BJ (cell line): Measurements from ENCODE around the gene CDK14. TPM values are rescaled to one million over a fixed set of nuclear protein-coding genes. Genes with fewer than 3 reads are reported as not detected.

Source experiments
- CTCF ChIA-PET: fragments of 350-600 bp; formaldehyde crosslinking; extraction: SDS; loops from one replicate; lab custom pipeline; 2021; ENCODE audit warnings: antibody characterized with exemption, inconsistent platforms; lab: Yijun Ruan, JAX
- POLR2A ChIA-PET: fragments of 300-600 bp; sonication (Branson Sonifier 250); formaldehyde crosslinking; extraction: SDS; loops from one replicate; lab custom pipeline; 2021; ENCODE audit warnings: antibody characterized with exemption; lab: Charles Lee
- DNase-seq: peaks from one replicate; pipeline ENCODE4 v3.0.0-alpha.2; 2011; ENCODE audit warnings: low read depth
- H3K27me3 ChIP-seq: 2 replicates; pipeline ENCODE4 v1.6.0; 2011; ENCODE audit warnings: low read length; ENCODE audit not compliant: control insufficient read depth, insufficient read depth
- H3K36me3 ChIP-seq: 2 replicates; pipeline ENCODE4 v1.5.1; 2011; ENCODE audit warnings: low read length; ENCODE audit not compliant: control insufficient read depth, insufficient read depth
- H3K4me3 ChIP-seq: 2 replicates; pipeline ENCODE4 v1.5.1; 2011; ENCODE audit warnings: low read depth, mild to moderate bottlenecking, control low read depth, low read length
- CTCF ChIP-seq: IDR thresholded peaks from 2 replicates; pipeline ENCODE4 v1.5.1; 2011; ENCODE audit warnings: low read depth, mild to moderate bottlenecking, control low read depth, inconsistent platforms, low read length, moderate library complexity; ENCODE audit not compliant: insufficient read depth
- polyA plus RNA-seq: library from polyadenylated mRNA; depleted of rRNA; stranded (reverse); fragments of >200 nt; gene quantifications from 2 replicates; pipeline ENCODE4 v1.2.3, GENCODE V29; 2011

Gene CDK14
- polyA plus RNA-seq, 1 experiment, result 6.7 TPM

GRCh38 chr7:91191771-91192170, 595.6 kb downstream of the CDK14 start:
- ChIA-PET CTCF (interaction anchor here (1.0 kb wide), 1 partner anchor 8 kb away, joined by 3 read pairs; no protein-coding TSS in a partner anchor), POLR2A (no interaction called here)
- Histone ChIP-seq H3K36me3 (no peaks in the 10 kb centered on the region), H3K4me3 (no peak overlapping the region), H3K27me3 (no peaks in the 10 kb centered on the region)
- no peak for DNase-seq
- no peak for TF ChIP-seq CTCF

GRCh38 chr7:91193141-91193540, 597.0 kb downstream of the CDK14 start:
- no peak for TF ChIP-seq CTCF
- Histone ChIP-seq H3K36me3 (no peaks in the 10 kb centered on the region), H3K27me3 (no peaks in the 10 kb centered on the region), H3K4me3 (no peak overlapping the region)
- POLR2A ChIA-PET, result no interaction called here
- DNase-seq, result no peak
- CTCF ChIA-PET, result no interaction called here

GRCh38 chr7:91194841-91195240, 598.7 kb downstream of the CDK14 start:
- H3K4me3 ChIP-seq, result no peak overlapping the region
- no peak for TF ChIP-seq CTCF
- ChIA-PET CTCF (no interaction called here), POLR2A (interaction anchor here (0.5 to 0.7 kb wide), 2 partner anchors 456 to 907 kb away, joined by 3 to 7 read pairs; no protein-coding TSS in a partner anchor)
- H3K36me3 ChIP-seq, result no peaks in the 10 kb centered on the region
- no peak for DNase-seq
- H3K27me3 ChIP-seq, result no peaks in the 10 kb centered on the region

- Histone ChIP-seq H3K36me3 (no peaks in the 10 kb centered on the region), H3K4me3 (no peak overlapping the region), H3K27me3 (no peaks in the 10 kb centered on the region)
- POLR2A ChIA-PET, result no interaction called here
- TF ChIP-seq CTCF, result no peak
- CTCF ChIA-PET, result no interaction called here
- no peak for DNase-seq
Measured at GRCh38 chr7:91196058-91196457, 599.9 kb downstream of the CDK14 start.

GRCh38 chr7:91198371-91198770, 602.2 kb downstream of the CDK14 start:
- CTCF ChIA-PET, result no interaction called here
- no peak for DNase-seq

More at GRCh38 chr7:91198371-91198770, 602.2 kb downstream of the CDK14 start:
- Histone ChIP-seq H3K27me3 (no peaks in the 10 kb centered on the region), H3K36me3 (no peaks in the 10 kb centered on the region), H3K4me3 (no peak overlapping the region)
- POLR2A ChIA-PET, result no interaction called here
- no peak for TF ChIP-seq CTCF
